Prostate gland (tissue), 2 donors: ENCODE data around the gene ACAP2.

Experiments
- CTCF ChIP-seq, 4 experiments: fragments of 200-600 bp in 2 of 4; fragments of 450-650 bp in 2 of 4; sonication (generic) in 2 of 4; IDR thresholded peaks; 1 replicate in 3 of 4; 2 replicates in 1 of 4; pipeline ENCODE4 v1.5.1; 2016 to 2019; ENCODE audit warnings: antibody characterized with exemption in 4 of 4, mild to moderate bottlenecking in 2 of 4, moderate library complexity in 2 of 4
- POLR2A ChIP-seq: fragments of 450-650 bp; IDR thresholded peaks from one replicate; pipeline ENCODE4 v1.6.1; 2016; ENCODE audit warnings: antibody characterized with exemption, mild to moderate bottlenecking
- POLR2AphosphoS5 ChIP-seq: sonication (generic); formaldehyde crosslinking; IDR thresholded peaks from one replicate; pipeline ENCODE4 v1.6.1; 2017; ENCODE audit warnings: antibody characterized with exemption

- TF ChIP-seq POLR2AphosphoS5 (no peak), CTCF (IDR thresholded peaks at IDR 0.05) (no peak), POLR2A (no peak)
Observed at GRCh38 chr3:195249057-195249770, 193.6 kb downstream of the ACAP2 start.
